HG03280 (cell line): ENCODE measurements around the gene THRA.
"Not testable (repeated sequence)": the region's sequence is repeated elsewhere in the genome, so short reads cannot be mapped to it uniquely, and the experiment has no call there.

Experiments
- ATAC-seq: cut with Tn5 transposase; IDR thresholded peaks from one replicate; pipeline ENCODE4 v1.9.1; 2021; ENCODE audit warnings: mild to moderate bottlenecking, moderate library complexity; ENCODE audit not compliant: unreplicated experiment

Gene THRA

GRCh38 chr17:40143166-40143565, 80.4 kb downstream of the THRA start:
- not testable (repeated sequence) for ATAC-seq
